Germinal center (tissue), 1 donor: Measurements from ENCODE around the gene HIRA.

Experiments
- DNase-seq: peaks from one replicate; pipeline ENCODE4 v3.0.0; 2012; ENCODE audit warnings: mixed read lengths, low spot score

Gene HIRA, protein sequence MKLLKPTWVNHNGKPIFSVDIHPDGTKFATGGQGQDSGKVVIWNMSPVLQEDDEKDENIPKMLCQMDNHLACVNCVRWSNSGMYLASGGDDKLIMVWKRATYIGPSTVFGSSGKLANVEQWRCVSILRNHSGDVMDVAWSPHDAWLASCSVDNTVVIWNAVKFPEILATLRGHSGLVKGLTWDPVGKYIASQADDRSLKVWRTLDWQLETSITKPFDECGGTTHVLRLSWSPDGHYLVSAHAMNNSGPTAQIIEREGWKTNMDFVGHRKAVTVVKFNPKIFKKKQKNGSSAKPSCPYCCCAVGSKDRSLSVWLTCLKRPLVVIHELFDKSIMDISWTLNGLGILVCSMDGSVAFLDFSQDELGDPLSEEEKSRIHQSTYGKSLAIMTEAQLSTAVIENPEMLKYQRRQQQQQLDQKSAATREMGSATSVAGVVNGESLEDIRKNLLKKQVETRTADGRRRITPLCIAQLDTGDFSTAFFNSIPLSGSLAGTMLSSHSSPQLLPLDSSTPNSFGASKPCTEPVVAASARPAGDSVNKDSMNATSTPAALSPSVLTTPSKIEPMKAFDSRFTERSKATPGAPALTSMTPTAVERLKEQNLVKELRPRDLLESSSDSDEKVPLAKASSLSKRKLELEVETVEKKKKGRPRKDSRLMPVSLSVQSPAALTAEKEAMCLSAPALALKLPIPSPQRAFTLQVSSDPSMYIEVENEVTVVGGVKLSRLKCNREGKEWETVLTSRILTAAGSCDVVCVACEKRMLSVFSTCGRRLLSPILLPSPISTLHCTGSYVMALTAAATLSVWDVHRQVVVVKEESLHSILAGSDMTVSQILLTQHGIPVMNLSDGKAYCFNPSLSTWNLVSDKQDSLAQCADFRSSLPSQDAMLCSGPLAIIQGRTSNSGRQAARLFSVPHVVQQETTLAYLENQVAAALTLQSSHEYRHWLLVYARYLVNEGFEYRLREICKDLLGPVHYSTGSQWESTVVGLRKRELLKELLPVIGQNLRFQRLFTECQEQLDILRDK

GRCh38 chr22:19431649-19432132 is at the start of gene HIRA:
TSS of gene HIRA (minus strand) at chr22:19431733. CDS start at chr22:19431476, 257 bp downstream.
- DNase-seq, result peak; percentile 80

GRCh38 chr22:19480789-19481188 is 49.3 kb upstream of the HIRA start:
- no peak for DNase-seq

DNA sequence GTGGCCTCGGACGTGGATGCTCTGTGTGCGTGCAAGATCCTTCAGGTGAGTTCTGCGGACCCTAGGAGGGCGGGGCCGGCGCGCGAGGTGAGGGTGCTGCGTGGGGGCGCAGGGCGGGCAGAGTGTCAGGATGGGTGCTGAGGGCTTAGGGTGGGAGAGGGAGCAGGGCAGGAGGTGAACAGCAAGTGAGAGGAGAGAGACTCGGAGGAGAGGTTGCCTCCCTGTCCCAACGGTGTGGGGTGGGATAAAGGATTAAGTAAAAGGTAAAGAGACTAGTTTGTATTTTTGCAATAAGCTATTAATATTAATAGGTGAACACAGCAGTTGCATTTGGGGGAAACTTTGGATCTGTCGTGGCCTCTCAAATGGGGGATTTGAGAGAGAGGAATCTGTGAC is 48.6 kb upstream of the HIRA start:
- no peak for DNase-seq

DNA sequence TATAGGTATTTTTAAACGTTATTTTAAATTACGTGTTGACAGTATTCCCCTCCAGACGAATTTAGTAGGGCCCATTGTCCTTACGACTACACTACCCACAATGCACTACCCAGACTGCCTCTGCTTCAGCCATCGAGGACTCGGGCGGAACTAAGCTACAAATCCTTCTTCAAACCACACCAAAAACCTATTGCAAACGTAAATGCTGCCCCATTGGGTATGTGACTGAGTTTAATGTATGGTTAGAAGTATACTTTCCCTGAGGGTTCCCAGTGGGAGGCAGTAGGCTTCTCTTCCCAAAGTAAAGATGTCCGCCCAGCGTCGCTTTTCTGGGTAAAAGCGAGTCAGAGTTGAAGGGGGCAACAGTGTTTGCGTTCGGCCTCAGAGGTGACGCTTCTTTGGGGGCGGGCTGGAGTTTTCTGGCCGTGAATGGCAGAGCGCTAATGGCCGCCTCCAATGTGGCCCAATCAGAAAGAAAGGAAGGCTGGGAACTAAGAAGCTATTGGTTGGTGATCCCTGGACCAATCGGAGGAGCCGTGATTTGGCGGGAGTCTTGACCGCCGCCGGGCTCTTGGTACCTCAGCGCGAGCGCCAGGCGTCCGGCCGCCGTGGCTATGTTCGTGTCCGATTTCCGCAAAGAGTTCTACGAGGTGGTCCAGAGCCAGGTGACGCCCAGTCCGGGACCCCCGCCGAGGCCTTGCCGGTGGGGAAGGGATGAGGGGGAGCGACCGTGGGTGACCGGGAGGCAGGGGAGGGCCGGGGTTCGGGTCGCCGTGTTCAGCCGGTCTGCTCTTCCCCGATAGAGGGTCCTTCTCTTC is 48.0 kb upstream of the HIRA start, which contains the start of gene CDC45:
Gene CDC45 (plus strand): TSS at position 566 of the 818 bp plus-strand sequence. CDS start 49 bp downstream, at position 615.
- peak; percentile 98 for DNase-seq

GRCh38 chr22:19478901-19479354 is 47.4 kb upstream of the HIRA start, which contains the start of gene UFD1:
TSS of gene UFD1 (minus strand) at chr22:19479193. CDS start at chr22:19479085, 108 bp downstream.
- DNase-seq, result peak; percentile 82

- no peak for DNase-seq
These were observed 46.7 kb upstream of the HIRA start for GRCh38 chr22:19478045-19478900.

GRCh38 chr22:19477321-19478044 is 46.0 kb upstream of the HIRA start:
- no peak for DNase-seq

DNA sequence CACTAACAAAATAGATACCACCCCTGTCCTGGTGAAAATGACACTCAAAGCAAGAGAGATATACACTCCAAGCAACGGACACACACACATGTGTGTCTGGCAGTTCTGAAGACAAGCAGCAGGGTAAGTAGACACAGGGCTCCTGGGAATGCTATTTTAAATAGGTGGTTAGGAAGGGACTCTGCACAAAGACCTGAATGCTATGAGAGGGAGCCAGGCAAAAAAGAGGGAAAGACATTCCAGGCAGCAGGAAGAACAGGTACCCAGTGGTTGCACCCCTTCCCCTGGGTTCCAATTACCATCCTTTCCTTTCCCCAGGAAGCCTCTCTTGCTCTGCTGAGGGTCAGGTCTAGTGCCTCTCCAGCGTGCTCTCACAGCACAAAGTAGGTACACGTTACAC is 44.5 kb upstream of the HIRA start:
- no peak for DNase-seq

- DNase-seq, result no peak
These were observed 42.0 kb upstream of the HIRA start for GRCh38 chr22:19473578-19473977.

GRCh38 chr22:19472233-19472632 is 40.7 kb upstream of the HIRA start:
- no peak for DNase-seq

- DNase-seq, result no peak
These were observed 40.0 kb upstream of the HIRA start for GRCh38 chr22:19471572-19471971.

DNA sequence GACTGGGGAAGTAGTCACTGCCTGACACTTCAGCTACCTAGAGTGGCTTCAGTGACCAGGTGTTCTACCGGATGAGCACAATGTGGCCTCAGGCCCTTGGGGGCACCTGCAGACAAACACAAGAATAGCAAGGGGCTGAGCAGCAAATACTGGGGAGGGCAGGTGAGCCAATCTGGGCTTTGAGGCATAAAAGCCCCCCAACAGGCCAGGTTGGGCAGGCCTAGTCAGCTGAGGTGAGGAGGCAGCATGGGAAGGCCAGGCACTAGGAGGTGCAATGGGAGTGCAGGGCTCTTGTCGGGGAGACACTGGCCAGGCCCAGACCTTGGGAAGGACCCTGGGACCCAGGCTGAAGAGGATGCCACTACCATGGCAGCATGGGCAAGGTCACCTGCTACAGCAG is 38.5 kb upstream of the HIRA start:
- DNase-seq, result no peak

DNA sequence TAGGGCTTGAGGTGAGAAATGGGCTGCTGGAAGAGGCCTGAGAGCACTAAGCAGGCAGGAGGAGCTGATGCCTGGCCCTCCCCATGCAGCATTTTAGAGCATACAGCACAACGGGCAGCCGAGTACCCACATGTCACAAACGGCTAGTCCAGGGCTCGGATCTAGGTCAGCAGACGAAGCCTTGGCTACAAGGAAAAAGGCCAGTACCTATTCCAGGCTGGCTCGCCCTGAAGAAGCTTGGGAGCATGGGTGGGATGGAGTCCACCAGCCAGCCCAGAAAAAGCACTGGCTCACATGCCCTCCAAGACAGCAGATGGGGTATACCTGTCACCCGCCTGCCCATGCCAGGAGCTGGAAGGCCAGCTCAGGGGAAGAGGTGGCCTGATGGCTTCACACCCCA is 37.9 kb upstream of the HIRA start:
- no peak for DNase-seq

- DNase-seq, result no peak
These were observed 36.4 kb upstream of the HIRA start for GRCh38 chr22:19467912-19468311.

GRCh38 chr22:19466848-19467752 is 35.6 kb upstream of the HIRA start:
- no peak for DNase-seq

DNA sequence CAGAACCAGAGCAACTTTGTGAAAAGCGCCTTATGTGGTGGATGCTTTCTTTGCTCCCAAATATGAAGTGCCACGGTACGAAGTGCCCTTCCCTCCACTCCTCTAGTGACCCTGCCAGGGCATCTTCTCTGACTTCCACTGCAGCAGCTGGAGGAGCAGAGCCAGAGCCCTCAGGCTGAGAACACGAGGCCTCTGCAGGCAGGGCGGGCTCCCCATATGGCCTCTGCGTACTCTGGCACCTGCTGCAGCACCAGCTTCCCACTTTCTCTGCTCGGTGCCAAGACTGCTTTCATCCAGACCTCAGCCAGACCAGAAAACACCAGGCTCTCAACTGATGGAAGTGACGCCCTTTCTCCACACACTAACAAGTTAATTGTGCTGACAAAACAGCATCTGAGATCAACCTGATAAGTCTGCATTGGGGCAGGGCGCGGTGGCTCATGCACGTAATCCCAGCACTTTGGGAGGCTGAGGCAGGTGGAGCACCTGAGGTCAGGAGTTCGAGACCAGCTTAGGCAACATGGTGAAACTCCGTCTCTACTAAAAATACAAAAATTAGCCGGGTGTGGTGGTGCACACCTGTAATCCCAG is 34.7 kb upstream of the HIRA start:
- DNase-seq, result no peak

DNA sequence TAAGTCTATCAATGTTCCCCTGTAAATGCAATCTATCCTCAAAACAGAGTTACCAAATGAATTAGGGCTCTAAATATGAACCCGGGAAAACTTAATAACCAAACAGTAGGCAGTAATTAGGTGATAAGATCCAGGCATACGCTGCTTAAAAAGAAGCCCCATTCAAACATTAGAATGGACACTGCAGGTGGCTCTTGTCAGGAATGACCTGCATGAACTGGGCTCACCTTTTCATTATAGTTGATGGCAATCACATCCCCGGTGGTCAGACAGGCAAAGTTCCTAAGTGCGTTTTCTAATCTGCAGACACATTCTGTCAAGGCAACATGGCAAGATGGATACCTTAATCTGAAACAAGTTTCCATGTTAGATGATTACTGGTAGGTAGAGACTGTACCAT is 33.4 kb upstream of the HIRA start:
- no peak for DNase-seq

- no peak for DNase-seq
These were observed 33.0 kb upstream of the HIRA start for GRCh38 chr22:19464546-19464945.
